CD4-positive, alpha-beta T cell treated with Interleukin-12 subunit alpha and Interleukin-12 subunit beta, for 1 hour (primary cell): ENCODE measurements around the gene ZNF511.

Experiments
- DNase-seq: peaks from one replicate; pipeline ENCODE4 v3.0.0-alpha.2; 2020

Gene ZNF511

GRCh38 chr10:133355991-133356390, 47.3 kb downstream of the ZNF511 start:
- DNase-seq, result no peak

DNA sequence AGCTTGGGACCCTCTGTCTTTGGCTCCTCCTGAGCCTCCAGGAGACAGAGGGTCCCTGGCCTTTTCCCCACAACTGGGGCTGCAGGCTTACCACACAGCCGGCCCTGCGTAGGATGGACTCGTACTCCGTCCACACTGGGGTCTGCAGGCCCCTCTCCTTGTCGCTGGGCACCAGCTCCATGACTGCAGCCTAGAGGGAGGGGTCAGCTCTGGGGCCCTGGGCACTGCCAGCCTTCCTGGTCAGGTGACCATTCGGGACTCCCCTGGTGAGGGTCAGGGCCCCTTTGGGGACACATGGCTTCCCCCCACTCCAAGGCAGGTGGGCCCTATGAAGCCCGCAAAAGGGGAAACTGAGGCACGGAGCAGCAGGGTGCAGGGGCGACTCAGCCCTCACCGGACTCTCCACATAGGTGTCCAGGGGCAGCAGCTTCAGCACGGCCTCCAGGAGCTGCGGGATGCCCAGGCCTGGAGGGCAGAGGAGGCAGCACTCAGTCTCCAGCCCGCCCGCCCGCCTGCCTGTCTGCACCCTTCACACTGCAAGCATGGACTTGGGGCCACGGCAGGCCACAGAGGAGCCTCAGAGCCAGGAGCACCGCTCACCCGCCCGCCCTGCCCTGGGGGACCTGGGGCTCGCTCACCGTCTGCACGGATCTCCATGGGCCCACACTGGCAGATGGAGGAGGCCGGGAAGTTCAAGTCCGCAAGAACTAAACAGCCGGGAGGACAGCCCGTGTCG, 48.0 kb downstream of the ZNF511 start:
- no peak for DNase-seq

DNA sequence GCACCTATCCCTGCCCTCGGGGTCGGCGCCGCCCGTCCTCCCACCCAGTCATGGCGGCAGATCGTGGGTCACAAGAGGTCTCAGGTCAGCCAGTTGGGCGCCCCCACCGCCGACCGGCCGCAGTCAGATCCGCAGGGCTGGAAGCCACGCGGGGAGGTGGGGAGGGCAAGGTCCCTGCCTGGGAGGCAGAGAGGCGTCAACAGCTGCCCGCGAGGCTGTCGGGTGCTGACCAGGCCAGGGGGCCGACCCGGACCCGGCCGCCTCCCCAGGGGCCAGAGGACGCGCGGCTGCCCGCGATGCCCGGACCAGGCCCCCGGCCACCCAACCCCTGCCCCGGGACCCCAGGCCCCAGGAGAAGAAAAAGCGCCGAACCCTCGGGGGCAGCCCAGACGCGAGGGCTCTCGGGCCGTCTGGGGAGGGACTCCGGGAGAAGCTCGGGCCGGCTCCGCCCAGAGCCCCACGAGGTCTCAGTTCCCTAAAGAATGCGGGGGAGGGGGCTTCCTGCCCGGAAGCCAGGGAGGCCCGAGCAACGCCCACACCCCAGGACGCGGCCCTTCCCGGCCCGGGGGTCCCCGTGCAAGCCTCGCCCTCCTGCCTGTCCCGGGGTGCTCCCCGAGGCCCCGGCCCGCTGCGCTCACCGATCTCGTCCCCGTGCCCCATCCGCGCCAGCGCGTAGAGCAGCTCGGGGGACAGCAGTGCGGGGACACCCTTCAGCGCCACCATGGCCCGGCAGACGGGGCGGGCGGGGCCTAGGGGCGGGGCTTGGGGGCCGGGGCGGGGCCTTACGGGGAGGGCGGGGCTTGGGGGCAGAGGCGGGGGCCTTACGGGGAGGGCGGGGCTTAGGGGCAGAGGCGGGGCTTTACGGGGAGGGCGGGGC, 48.8 kb downstream of the ZNF511 start, which contains the start of gene FUOM:
TSS of gene FUOM (minus strand) at position 735 of the 877 bp plus-strand sequence. CDS start at position 723, 12 bp downstream.
- peak; percentile 80 for DNase-seq

- DNase-seq, result no peak
These were observed 49.6 kb downstream of the ZNF511 start for GRCh38 chr10:133358162-133358924.

DNA sequence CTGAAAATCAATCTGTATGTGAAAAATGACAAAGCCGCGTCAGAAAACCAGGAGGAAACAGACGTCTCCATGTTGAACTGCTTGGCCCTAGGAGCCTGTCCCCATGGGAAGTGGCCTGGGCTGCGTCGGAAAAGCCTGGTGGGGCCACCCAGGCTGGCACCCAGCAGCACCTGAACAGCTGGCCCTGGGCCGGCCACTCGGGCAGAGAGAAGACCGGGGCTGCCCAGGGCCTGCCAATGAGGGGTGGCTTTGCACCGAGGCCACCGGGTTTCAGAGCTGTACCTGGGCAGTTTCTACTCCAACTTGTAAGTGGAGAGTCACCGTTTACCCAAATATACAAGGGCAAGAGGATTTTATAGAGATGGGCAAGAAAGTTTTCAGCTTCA, 50.2 kb downstream of the ZNF511 start:
- no peak for DNase-seq

- peak; percentile 43 for DNase-seq
These were observed 50.8 kb downstream of the ZNF511 start for GRCh38 chr10:133359554-133359971.

- no peak for DNase-seq
These were observed 51.4 kb downstream of the ZNF511 start for GRCh38 chr10:133359972-133360610.

- DNase-seq, result no peak
These were observed 52.5 kb downstream of the ZNF511 start for GRCh38 chr10:133361227-133361626.

- no peak for DNase-seq
These were observed 53.2 kb downstream of the ZNF511 start for GRCh38 chr10:133361773-133362441.
